Stimulated activated effector memory CD8-positive, alpha-beta T cell treated with anti-CD3 and anti-CD28 coated beads, Interleukin-12 subunit alpha, Interleukin-12 subunit beta, amount 100 ng/mL, for 72 hours (primary cell): ENCODE data around the gene ASTN2.

Experiments
- ATAC-seq: fragments of 150-1000 bp; cut with Tn5 transposase; 2 replicates; pipeline ENCODE4 v1.10.0; 2021
- DNase-seq, 2 donors: peaks; one replicate each; pipeline ENCODE4 v3.0.0; 2021 to 2022; ENCODE audit warnings: low spot score in 2 of 2
- H3K27ac Mint-ChIP-seq: one replicate; pipeline ENCODE4 v1.8.0; 2022; ENCODE audit warnings: mild to moderate bottlenecking, mixed read lengths
- H3K36me3 Mint-ChIP-seq: one replicate; pipeline ENCODE4 v1.8.0; 2022; ENCODE audit warnings: mild to moderate bottlenecking, mixed read lengths
- H3K4me1 Mint-ChIP-seq: one replicate; pipeline ENCODE4 v1.8.0; 2022; ENCODE audit warnings: mixed read lengths
- H3K4me3 Mint-ChIP-seq: one replicate; pipeline ENCODE4 v1.8.0; 2022; ENCODE audit warnings: mild to moderate bottlenecking, mixed read lengths
- H3K9me3 Mint-ChIP-seq: one replicate; pipeline ENCODE4 v1.8.0; 2022; ENCODE audit warnings: mixed read lengths

Gene ASTN2

GRCh38 chr9:116520218-116520617, 894.6 kb downstream of the ASTN2 start:
- no peaks in the 10 kb centered on the region for H3K4me1 Mint-ChIP-seq
- H3K9me3 Mint-ChIP-seq: peaks cover 31% of the 10 kb centered on the region
- H3K27ac Mint-ChIP-seq: no peak overlapping the region
- ATAC-seq: no peak
- H3K36me3 Mint-ChIP-seq: no peaks in the 10 kb centered on the region
- no peak for DNase-seq
- no peak overlapping the region for H3K4me3 Mint-ChIP-seq

GRCh38 chr9:116516456-116516855, 898.4 kb downstream of the ASTN2 start:
- H3K4me3 Mint-ChIP-seq: no peak overlapping the region
- H3K9me3 Mint-ChIP-seq: peaks cover 36% of the 10 kb centered on the region
- ATAC-seq: no peak

GRCh38 chr9:116515541-116515940, 899.3 kb downstream of the ASTN2 start:
- Mint-ChIP-seq H3K4me1 (no peaks in the 10 kb centered on the region), H3K9me3 (peaks cover 30% of the 10 kb centered on the region), H3K4me3 (no peak overlapping the region), H3K27ac (no peak overlapping the region), H3K36me3 (no peaks in the 10 kb centered on the region)
- ATAC-seq (no peak), DNase-seq (no peak)

More at GRCh38 chr9:116516456-116516855, 898.4 kb downstream of the ASTN2 start:
- Mint-ChIP-seq H3K36me3 (no peaks in the 10 kb centered on the region), H3K4me1 (no peaks in the 10 kb centered on the region), H3K27ac (no peak overlapping the region)
- no peak for DNase-seq

GRCh38 chr9:116506685-116507084, 908.2 kb downstream of the ASTN2 start:
- Mint-ChIP-seq H3K9me3 (peaks cover 19% of the 10 kb centered on the region), H3K4me1 (peaks cover 6% of the 10 kb centered on the region), H3K4me3 (no peak overlapping the region), H3K36me3 (no peaks in the 10 kb centered on the region), H3K27ac (no peak overlapping the region)
- DNase-seq: no peak
- no peak for ATAC-seq

- Mint-ChIP-seq H3K36me3 (no peaks in the 10 kb centered on the region), H3K4me3 (no peak overlapping the region), H3K27ac (no peak overlapping the region), H3K9me3 (peaks cover 17% of the 10 kb centered on the region), H3K4me1 (peaks cover 6% of the 10 kb centered on the region)
- ATAC-seq (no peak), DNase-seq (no peak)
Observed at GRCh38 chr9:116504893-116505480, 909.9 kb downstream of the ASTN2 start.

- no peak overlapping the region for H3K27ac Mint-ChIP-seq
- peaks cover 17% of the 10 kb centered on the region for H3K9me3 Mint-ChIP-seq
- DNase-seq: no peak
- no peak for ATAC-seq
- H3K36me3 Mint-ChIP-seq: no peaks in the 10 kb centered on the region
- peaks cover 6% of the 10 kb centered on the region for H3K4me1 Mint-ChIP-seq
- H3K4me3 Mint-ChIP-seq: no peak overlapping the region
Observed at GRCh38 chr9:116504081-116504480, 910.8 kb downstream of the ASTN2 start.

- H3K4me3 Mint-ChIP-seq: no peak overlapping the region
- no peak overlapping the region for H3K27ac Mint-ChIP-seq
- H3K36me3 Mint-ChIP-seq: no peaks in the 10 kb centered on the region
- no peak for ATAC-seq
- H3K4me1 Mint-ChIP-seq: peaks cover 6% of the 10 kb centered on the region
- H3K9me3 Mint-ChIP-seq: peaks cover 13% of the 10 kb centered on the region
- DNase-seq: no peak
Observed at GRCh38 chr9:116502746-116503145, 912.1 kb downstream of the ASTN2 start.

- ATAC-seq: no peak
- peaks cover 10% of the 10 kb centered on the region for H3K9me3 Mint-ChIP-seq
- H3K4me1 Mint-ChIP-seq: peaks cover 6% of the 10 kb centered on the region
- no peak overlapping the region for H3K4me3 Mint-ChIP-seq
- H3K36me3 Mint-ChIP-seq: no peaks in the 10 kb centered on the region
- H3K27ac Mint-ChIP-seq: no peak overlapping the region
- no peak for DNase-seq
Observed at GRCh38 chr9:116501871-116502270, 913.0 kb downstream of the ASTN2 start.

- ATAC-seq (no peak), DNase-seq (no peak)
- Mint-ChIP-seq H3K27ac (no peak overlapping the region), H3K4me1 (peaks cover 6% of the 10 kb centered on the region), H3K4me3 (no peak overlapping the region), H3K36me3 (no peaks in the 10 kb centered on the region), H3K9me3 (peaks cover 7% of the 10 kb centered on the region)
Observed at GRCh38 chr9:116499986-116500871, 914.6 kb downstream of the ASTN2 start.

GRCh38 chr9:116499434-116499833, 915.4 kb downstream of the ASTN2 start:
- H3K27ac Mint-ChIP-seq: no peak overlapping the region
- no peak for ATAC-seq
- peaks cover 6% of the 10 kb centered on the region for H3K4me1 Mint-ChIP-seq
- H3K36me3 Mint-ChIP-seq: no peaks in the 10 kb centered on the region
- H3K9me3 Mint-ChIP-seq: peaks cover 7% of the 10 kb centered on the region
- no peak overlapping the region for H3K4me3 Mint-ChIP-seq
- DNase-seq: no peak

- Mint-ChIP-seq H3K4me1 (peaks cover 4% of the 10 kb centered on the region), H3K9me3 (peaks cover 4% of the 10 kb centered on the region), H3K27ac (no peak overlapping the region), H3K4me3 (no peak overlapping the region), H3K36me3 (no peaks in the 10 kb centered on the region)
- DNase-seq: no peak
- no peak for ATAC-seq
Observed at GRCh38 chr9:116497095-116497890, 917.6 kb downstream of the ASTN2 start.

GRCh38 chr9:116496167-116496566, 918.7 kb downstream of the ASTN2 start:
- H3K4me3 Mint-ChIP-seq: no peak overlapping the region
- ATAC-seq (no peak), DNase-seq (no peak)
- H3K9me3 Mint-ChIP-seq: no peaks in the 10 kb centered on the region
- H3K36me3 Mint-ChIP-seq: no peaks in the 10 kb centered on the region
- H3K4me1 Mint-ChIP-seq: no peaks in the 10 kb centered on the region
- no peak overlapping the region for H3K27ac Mint-ChIP-seq

- H3K4me1 Mint-ChIP-seq: no peaks in the 10 kb centered on the region
- no peak overlapping the region for H3K4me3 Mint-ChIP-seq
- no peak overlapping the region for H3K27ac Mint-ChIP-seq
Observed at GRCh38 chr9:116495725-116496124, 919.1 kb downstream of the ASTN2 start.

GRCh38 chr9:116494815-116495634, 919.8 kb downstream of the ASTN2 start:
- no peak overlapping the region for H3K27ac Mint-ChIP-seq
- peaks cover 2% of the 10 kb centered on the region for H3K9me3 Mint-ChIP-seq
- DNase-seq (peak; percentile 5 to 52), ATAC-seq (no peak)
- no peaks in the 10 kb centered on the region for H3K4me1 Mint-ChIP-seq
- H3K36me3 Mint-ChIP-seq: no peaks in the 10 kb centered on the region
- no peak overlapping the region for H3K4me3 Mint-ChIP-seq

More at GRCh38 chr9:116495725-116496124, 919.1 kb downstream of the ASTN2 start:
- DNase-seq (no peak), ATAC-seq (no peak)
- Mint-ChIP-seq H3K9me3 (no peaks in the 10 kb centered on the region), H3K36me3 (no peaks in the 10 kb centered on the region)
